HG02870 (cell line): ENCODE results near the gene NPS.

ENCODE experiments used
- ATAC-seq: cut with Tn5 transposase; IDR thresholded peaks from one replicate; pipeline ENCODE4 v1.9.1; 2021; ENCODE audit warnings: mild to moderate bottlenecking, moderate library complexity; ENCODE audit not compliant: unreplicated experiment

Gene NPS, protein sequence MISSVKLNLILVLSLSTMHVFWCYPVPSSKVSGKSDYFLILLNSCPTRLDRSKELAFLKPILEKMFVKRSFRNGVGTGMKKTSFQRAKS

GRCh38 chr10:127549009-127549408, at the start of gene NPS:
TSS of gene NPS (plus strand) at chr10:127549309. CDS start at chr10:127549369, 60 bp downstream.
- ATAC-seq = no peak

DNA sequence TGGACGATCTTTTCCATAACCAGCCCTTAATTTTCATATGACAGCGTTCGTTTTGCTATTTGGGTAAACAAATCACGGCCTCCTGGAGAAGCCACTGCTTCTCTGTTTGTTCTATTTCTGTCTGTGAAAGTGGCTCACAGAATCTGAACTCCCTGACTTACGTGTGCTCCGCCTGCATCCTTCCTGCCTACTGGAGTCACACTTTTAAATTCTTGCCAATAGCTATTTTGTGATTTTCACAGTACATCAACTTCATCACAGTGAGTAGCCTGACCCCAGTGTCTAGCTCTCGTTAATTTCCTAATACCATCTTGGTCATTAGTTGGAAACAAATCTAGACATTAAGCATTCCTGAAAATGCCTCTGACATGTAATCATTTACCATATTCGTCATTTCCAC, 49.0 kb upstream of the NPS start:
- no peak for ATAC-seq

DNA sequence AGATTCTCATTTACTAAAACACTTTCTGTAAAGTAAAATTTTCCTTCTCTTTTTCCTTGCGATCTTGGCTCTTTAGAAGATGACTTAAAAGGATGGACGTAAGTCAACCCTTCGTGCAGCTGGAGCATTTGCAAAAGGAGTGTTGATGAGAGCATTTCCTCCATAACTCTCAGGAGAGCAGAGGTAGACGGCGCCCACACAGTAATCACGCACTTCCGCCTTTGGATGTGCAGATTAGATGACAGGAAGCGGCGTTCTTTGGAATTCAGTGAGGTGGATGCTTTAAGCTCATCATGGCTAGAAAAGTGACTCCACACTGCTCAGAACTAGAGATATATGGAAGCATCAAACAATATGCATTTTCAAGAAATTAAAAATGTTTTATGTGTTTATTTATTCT, 43.0 kb upstream of the NPS start:
- ATAC-seq = no peak

- ATAC-seq = no peak
Measured at GRCh38 chr10:127522298-127522697, 26.8 kb upstream of the NPS start.

DNA sequence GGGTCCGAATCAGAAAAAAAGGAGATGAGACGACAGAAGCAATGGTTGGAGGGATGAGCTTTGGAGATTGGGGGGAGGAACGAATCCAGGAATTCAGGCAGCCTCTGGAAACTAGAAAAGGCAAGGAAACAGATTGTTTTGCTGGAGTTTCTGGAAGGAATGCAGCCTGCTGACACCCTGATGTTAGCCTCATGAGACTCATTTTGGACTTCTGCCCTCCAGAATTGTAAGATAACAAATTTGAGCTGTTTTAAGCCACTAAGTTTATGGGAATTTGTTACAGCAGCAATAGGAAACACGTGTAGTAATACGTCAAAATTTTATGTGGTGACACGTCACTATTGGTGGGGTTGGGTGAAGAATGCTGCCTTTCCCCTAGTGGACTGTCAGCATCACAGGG, 25.6 kb upstream of the NPS start:
- no peak for ATAC-seq

DNA sequence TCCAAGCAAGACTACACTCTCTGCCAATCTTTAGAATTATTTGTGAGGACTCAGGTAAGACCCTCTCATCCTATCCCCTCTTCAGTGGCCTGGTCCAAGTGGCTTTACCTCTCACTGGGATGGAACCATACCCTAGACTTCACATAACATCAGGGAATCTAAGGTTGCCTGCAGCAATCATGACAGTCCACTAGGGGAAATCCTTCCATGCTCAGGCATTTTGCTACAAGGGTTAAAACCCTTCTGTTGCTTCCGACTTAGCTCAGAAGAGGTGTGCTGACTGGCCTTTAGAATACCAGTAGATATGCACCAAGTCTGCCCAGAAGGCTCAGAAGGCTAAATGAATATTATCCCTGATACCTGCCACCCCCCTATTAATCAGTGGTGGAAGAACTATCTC, 24.9 kb upstream of the NPS start:
- no peak for ATAC-seq

- no peak for ATAC-seq
Measured at GRCh38 chr10:127524908-127525665, 24.0 kb upstream of the NPS start.

DNA sequence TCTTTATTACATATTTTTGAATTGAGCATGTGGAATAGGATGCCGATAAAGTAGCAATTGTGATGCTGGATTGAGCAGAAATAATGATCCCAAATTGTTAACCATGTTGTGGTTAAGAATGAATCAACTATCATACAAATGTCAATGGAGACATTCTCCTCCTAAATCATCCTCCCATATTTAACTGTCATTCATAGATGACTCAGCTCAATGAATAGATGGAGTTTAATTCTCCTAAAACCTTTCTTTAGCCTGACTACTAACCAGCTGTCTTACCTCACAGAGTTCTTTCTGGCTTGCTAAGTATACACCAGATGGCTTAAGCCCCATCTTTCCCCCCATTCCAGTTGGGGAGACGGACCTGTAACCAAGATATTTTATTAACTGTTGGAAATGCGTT, 23.4 kb upstream of the NPS start:
- no peak for ATAC-seq

DNA sequence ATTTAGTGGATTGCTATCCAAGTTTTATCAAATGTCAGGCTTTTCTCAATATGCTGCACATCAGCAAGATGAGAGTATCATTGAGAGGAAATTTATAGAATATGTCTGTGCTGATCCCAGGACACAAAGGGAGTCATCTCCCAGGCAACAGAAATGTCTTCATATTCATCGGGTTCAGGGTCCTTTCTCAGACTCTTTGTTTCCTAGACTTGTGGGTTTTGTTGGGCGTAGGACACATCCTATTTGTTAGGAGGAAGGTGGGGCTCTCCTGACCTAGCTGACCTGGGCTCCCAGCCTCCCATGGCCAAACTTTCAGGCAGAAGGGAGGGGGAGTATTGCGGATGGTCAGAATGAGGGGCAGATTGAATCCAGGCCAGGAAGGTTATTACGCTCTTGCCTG, 22.9 kb upstream of the NPS start:
- ATAC-seq = no peak

DNA sequence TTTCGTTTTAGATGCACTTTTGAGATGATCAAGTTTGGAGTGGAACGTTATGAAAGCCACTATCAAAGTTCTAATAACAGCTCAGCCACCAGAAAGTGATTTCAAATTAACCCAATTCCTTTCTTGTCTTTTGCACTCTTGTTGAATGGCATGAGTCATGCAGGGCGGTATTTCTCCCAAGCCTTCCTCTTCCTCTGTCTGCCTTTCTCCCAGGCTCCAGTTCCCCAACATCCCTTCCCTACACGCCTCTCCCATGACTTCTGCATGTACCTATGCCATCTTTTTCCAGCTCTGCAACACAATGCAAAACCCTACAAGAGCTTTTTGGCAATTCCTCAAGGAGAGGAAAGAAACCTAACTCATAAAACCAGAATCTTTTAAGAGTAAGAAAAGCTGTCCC, 21.8 kb upstream of the NPS start:
- ATAC-seq = no peak

DNA sequence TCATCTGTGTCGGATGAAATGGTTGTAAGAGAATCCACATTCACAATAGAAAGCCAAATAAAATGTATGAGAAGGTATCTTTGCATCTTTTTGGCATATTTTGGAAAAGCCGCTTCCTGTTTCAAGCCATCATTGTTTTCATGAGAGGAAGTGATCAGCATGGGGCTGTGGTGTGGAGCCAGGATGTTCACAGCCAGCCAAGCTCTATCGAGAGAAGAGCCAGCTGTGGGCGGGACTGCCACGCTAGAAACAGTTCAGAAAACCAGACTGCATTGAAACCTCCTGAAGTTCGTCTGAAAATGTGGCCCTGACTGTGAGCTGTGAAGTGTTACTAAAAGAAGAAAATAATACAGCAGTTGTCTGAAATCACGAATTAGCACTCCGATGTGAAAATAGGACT, 21.2 kb upstream of the NPS start:
- no peak for ATAC-seq

DNA sequence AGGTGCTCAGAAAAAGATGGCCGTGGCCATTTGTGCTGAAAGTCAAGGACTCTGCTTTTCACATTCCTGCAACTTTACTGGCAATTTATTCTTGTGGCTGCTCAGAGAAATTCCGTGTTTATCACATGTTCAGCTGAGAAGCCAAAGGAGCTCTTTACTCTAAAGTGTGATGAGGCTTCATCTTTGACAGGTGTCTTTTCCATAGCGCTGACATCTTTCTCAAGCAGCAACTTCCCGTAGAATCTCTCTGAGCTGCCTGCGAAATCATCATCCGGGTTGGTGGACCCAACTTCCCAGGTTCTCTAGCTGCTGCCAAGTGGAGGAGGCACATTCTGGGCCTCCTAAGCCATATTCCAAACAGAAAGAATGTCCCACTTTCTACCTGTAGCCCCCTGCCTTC, 16.9 kb upstream of the NPS start:
- no peak for ATAC-seq

- no peak for ATAC-seq
Measured at GRCh38 chr10:127532659-127533058, 16.4 kb upstream of the NPS start.

DNA sequence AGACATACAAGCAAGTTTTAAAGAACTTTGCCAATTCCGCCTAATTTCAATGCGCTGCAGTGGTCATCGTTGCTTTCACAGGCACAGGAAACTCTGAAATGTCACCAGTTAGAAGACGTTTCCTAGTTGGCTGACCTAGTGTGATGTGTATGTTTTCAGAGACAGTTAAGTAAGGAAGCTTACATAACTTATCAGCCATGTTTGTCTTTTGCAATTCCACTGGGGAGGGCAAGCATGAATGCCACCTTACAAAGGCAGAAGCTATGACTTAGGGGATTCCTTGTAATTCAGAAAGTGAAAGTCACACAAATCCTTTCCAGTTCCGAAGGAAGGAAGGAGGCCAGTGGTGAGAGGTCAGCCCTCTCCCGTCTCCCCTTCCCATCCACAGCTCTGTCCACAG, 15.0 kb upstream of the NPS start:
- no peak for ATAC-seq

DNA sequence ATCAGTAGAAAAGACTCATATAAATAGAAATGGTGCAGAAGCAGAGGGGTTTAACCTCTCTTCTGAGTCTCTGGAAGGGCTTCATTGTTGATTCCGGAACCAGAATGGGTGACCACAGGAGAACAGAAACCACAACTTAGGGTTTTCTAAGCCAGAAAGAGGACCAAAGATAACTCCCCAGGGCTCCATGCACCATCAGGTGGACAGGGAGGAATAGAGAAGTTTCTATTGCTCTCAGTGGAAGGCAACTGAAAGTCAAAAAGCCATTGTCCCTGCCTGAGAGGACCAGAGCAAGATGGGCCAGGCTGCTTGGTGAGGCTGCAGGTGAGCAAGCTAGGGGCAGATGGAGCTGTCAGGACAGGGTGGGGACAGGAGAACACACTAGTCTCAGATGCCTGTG, 14.6 kb upstream of the NPS start:
- no peak for ATAC-seq

DNA sequence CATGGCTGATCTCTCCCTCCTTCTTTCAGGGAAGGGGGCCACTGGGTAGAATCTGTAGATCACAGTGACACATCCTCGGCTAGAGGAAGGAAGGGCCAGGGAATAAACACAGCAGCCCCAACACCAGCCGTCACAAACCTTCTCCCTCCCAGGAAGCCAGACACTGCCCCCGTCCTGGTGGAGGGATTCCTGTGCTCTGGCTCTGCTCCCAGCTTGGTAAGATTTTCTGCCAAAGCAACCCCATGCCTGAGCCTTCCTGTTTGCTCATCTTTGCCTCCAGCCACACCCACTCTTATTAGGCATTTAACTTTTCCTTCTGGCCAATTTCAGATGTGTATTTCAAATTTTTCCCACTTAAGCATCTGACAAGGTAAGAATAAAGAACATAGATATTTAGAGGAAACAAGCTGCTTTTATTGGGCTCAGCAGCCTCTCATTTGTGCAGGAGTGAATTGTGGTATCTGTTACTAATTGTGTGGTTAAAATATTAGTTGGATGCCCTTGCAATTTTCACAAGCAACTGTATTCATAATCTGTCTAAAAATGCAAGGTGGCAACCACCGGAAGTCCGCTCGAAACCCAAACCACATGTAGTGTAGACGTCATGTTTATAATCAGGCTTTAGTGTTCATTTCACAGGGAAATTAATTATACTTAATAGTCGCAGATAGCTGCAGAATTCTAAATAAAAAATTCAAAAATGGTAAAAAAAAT, 13.2 kb upstream of the NPS start:
- no peak for ATAC-seq

DNA sequence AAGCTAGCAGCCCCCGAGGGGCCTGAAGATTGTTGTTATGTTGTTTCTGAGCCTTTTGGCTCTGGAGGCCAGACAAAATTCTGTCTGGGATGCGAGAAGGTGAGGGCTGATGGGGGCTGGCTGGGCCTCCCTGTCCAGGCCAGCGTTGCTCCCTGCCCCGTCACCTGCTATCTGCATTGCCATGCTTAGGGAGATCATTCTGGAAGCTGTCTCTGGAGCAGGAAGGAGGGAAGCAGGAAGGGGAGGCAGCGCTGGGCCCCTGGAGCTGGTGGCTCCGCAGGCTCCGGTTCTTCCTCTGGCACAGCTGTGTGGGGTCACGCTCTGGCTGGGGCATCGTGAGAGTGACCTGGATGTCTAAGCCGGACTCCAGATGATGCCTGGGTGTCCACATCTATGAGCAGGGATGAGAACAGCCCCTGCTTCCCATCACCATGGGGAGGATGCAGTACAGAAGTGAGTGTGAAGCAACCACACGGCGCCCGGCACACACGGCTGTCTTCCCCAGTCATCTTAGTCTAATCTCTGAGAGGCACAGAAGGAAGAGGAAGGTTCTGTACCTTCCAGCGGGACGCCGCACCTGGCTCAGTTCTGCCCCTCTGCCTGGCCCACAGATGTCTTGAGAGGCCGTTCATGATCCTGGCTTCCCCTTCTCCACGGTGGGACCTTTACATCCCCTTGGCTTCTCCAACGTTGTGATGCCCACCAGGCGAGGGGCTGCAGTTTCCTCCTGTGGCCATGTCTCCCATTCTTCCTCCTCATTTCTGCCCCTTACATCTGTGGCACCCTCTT, 11.9 kb upstream of the NPS start:
- no peak for ATAC-seq

DNA sequence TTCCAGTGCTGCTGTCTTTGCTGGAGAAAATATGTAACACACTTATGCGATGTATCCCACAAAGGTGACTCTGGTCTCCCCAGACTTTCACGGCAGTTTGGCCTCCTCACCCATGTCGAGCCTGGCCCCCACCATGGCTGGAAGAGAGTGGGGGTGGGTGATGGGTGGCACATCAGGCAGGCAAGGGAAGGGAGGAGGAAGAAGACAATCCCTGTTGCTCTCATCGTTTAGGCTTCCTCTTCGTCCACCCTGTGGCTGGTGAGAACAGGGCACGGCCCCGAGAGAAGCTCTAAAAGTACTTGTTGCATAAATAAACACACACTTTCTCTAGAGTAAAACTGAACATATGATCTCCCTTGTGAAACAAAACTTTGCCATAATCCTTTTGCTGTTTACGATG, 11.2 kb upstream of the NPS start:
- ATAC-seq = no peak

DNA sequence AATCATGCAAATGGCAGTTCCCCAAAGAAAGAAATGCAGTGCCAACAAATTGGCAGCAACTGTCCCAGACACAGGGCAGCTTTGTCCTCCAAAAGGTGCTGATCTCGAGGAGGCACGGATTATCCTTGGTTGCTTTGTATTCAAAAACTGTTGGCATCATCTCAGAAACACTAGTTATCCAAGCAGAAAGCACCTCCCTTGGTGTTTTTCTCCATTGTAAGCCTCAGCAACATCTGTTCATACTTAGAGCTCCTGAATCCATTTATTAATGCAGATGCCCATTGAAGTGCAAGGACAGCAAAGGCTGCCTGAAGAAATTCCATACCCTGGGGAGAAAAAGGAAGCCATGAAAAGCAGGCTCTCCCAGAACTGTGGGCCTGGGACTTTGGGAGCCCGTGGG, 1.1 kb upstream of the NPS start:
- no peak for ATAC-seq

- no peak for ATAC-seq
Measured at GRCh38 chr10:127550861-127551260, 1.8 kb downstream of the NPS start.

GRCh38 chr10:127552446-127552845, 3.3 kb downstream of the NPS start:
- ATAC-seq = no peak

GRCh38 chr10:127553417-127553816, 4.3 kb downstream of the NPS start:
- no peak for ATAC-seq
